ENCODE results near the gene TRIM72.

Gene TRIM72

DNA sequence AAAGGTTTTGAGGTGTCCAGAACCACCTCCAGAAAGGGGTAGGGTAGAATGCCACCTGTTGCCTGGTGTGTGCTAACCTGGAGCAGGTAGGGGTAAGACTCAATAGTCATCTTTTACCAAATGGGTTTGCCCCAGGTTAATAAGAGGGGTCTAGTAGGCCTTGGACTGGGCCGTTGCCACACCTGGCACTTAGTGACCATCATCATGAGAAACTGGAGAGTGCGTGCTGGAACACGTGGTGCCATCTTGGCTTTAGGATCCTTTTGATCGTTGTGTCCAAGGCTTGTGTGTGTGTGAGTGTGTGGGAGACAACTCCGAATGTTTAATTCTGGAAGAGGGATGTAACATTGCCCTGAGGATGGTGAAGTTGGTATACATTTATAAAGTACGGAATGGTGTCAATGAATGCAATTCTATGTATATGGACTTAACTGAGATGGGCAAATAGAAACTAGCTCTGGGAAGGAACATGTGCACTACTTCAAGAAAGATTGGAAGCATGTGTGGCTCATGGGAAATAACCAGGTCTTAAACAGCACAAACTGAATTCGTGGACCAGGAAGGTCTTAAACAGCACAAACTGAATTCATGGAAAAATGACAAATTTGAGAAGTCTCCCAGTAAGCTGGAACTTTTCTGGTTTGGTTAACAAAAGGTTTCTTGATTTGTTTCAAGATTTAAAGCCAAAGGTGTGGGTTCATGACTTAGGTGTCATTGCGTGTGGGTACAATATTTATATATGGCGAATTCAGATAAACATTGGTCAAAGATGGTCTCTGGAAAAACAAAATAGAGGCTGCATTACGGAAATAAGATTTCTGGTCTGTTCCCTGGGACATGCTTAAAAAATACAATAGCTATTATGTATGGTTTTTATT lies 26.8 kb upstream of the TRIM72 start:
- Histone ChIP-seq H3K36me3 (ENCODE audit: insufficient read depth) (peaks cover 76% of the 10 kb centered on the region), H3K4me3 (IDR thresholded peaks at IDR 0.05; ENCODE audit: insufficient read depth, low read depth, low read length) (no peak overlapping the region), H4K20me1 (ENCODE audit: insufficient read depth) (peaks cover 38% of the 10 kb centered on the region), H2AFZ (ENCODE audit: low read depth) (no peak overlapping the region), H3K27ac (no peak overlapping the region), H3K27me3 (ENCODE audit: insufficient read depth, low read depth) (no peaks in the 10 kb centered on the region), H3K79me2 (ENCODE audit: insufficient read depth, low read depth) (peaks cover 83% of the 10 kb centered on the region), H3K4me2 (no peak overlapping the region), H3K4me1 (ENCODE audit: low read depth, poor library complexity, severe bottlenecking) (peaks cover 58% of the 10 kb centered on the region), H3K9ac (no peak overlapping the region)
- TF ChIP-seq, protein P1, sequence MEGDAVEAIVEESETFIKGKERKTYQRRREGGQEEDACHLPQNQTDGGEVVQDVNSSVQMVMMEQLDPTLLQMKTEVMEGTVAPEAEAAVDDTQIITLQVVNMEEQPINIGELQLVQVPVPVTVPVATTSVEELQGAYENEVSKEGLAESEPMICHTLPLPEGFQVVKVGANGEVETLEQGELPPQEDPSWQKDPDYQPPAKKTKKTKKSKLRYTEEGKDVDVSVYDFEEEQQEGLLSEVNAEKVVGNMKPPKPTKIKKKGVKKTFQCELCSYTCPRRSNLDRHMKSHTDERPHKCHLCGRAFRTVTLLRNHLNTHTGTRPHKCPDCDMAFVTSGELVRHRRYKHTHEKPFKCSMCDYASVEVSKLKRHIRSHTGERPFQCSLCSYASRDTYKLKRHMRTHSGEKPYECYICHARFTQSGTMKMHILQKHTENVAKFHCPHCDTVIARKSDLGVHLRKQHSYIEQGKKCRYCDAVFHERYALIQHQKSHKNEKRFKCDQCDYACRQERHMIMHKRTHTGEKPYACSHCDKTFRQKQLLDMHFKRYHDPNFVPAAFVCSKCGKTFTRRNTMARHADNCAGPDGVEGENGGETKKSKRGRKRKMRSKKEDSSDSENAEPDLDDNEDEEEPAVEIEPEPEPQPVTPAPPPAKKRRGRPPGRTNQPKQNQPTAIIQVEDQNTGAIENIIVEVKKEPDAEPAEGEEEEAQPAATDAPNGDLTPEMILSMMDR (conservative IDR thresholded peaks at IDR 0.05; ENCODE audit: low read depth, low read length), result no peak

DNA sequence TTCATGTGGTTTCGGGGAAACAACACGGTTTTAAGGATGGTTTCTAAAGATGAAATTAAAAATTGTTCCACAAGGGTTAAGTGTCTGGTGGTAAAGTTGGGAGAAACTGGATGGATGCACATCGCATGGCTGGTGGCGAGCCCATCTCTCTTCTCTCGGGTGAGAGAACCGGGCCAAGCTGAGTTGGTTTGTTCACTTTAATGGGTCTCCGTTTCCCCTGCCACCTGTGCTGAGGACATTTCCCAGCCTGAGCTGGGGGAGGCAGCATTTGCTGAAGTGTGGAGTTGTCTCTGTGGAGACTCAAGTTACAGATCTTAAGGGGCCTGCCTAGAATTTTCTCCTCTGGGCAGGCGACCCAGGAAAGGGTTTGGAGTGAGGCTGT lies 26.1 kb upstream of the TRIM72 start:
- H3K27me3 ChIP-seq (ENCODE audit: insufficient read depth, low read depth), result no peaks in the 10 kb centered on the region
- no peak overlapping the region for H3K27ac ChIP-seq
- peaks cover 77% of the 10 kb centered on the region for H3K79me2 ChIP-seq (ENCODE audit: insufficient read depth, low read depth)
- no peak overlapping the region for H3K9ac ChIP-seq
- H3K36me3 ChIP-seq (ENCODE audit: insufficient read depth), result peaks cover 70% of the 10 kb centered on the region
- H2AFZ ChIP-seq (ENCODE audit: low read depth), result no peak overlapping the region
- TF ChIP-seq, protein P1 (conservative IDR thresholded peaks at IDR 0.05; ENCODE audit: low read depth, low read length), result no peak
- no peak overlapping the region for H3K4me2 ChIP-seq
- no peak overlapping the region for H3K4me3 ChIP-seq (IDR thresholded peaks at IDR 0.05; ENCODE audit: insufficient read depth, low read depth, low read length)
- H3K4me1 ChIP-seq (ENCODE audit: low read depth, poor library complexity, severe bottlenecking), result peaks cover 52% of the 10 kb centered on the region
- H4K20me1 ChIP-seq (ENCODE audit: insufficient read depth), result peaks cover 32% of the 10 kb centered on the region

DNA sequence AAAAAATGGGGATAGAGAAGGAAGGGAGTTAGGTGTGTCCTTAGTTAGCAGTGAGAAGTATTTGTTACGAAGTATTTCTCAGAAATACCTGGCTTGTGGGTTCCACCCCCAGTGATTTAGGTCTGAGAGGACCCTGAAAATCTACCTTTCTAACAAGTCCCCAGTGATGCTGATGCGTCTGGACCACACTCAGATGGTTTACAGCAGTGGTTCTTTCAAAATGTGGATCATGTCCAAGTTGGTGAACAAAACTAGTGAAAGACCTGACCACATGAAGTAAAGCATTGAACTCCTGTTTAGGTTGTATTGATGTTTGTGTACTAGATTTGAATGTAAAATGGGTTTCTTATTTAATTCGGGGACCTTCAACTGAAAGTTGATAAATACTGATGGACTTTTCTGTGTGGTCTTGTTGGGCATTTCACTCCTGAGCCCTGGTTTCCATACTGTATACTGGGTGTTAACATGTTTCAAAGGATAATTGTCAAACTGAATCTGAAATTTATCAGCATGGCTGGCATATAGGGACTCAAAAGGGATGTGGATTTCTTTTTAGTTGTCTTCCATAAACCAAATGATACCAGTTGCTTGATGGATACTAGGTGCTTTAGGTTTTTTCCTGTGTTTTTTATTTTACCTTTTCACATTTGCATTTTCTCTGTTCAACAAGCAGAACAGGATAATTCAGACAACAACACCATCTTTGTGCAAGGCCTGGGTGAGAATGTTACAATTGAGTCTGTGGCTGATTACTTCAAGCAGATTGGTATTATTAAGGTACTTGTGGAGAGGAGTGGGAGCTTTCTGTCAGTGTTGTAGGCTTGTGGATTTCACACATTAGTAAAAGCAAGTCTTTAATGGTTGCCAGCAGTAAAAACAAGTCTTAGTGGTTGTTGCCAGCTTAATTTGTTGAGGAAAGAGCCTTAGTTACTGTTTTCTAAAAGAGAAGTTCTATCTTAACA lies 25.2 kb upstream of the TRIM72 start:
- peaks cover 42% of the 10 kb centered on the region for H3K4me1 ChIP-seq (ENCODE audit: low read depth, poor library complexity, severe bottlenecking)
- H4K20me1 ChIP-seq (ENCODE audit: insufficient read depth), result peaks cover 23% of the 10 kb centered on the region

DNA sequence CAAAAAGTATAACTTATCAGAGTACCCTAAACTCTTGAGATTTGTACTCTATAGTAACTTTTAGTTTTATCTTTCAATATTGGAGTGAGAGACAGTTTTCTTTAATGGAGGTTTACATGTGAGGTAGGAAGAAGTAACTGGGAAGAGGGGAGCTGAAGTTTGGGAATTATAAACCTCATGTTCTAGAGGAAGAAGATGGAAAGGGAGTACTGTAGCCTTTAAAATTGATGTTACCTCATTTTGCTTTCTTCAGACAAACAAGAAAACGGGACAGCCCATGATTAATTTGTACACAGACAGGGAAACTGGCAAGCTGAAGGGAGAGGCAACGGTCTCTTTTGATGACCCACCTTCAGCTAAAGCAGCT lies 24.5 kb upstream of the TRIM72 start:
- TF ChIP-seq, protein P1 (conservative IDR thresholded peaks at IDR 0.05; ENCODE audit: low read depth, low read length), result no peak
- no peak overlapping the region for H3K4me2 ChIP-seq
- H3K4me1 ChIP-seq (ENCODE audit: low read depth, poor library complexity, severe bottlenecking), result peaks cover 36% of the 10 kb centered on the region
- H3K36me3 ChIP-seq (ENCODE audit: insufficient read depth), result peaks cover 63% of the 10 kb centered on the region
- no peak overlapping the region for H3K9ac ChIP-seq
- H3K27ac ChIP-seq, result no peak overlapping the region
- H3K27me3 ChIP-seq (ENCODE audit: insufficient read depth, low read depth), result no peaks in the 10 kb centered on the region
- no peak overlapping the region for H3K4me3 ChIP-seq (IDR thresholded peaks at IDR 0.05; ENCODE audit: insufficient read depth, low read depth, low read length)
- H4K20me1 ChIP-seq (ENCODE audit: insufficient read depth), result peaks cover 18% of the 10 kb centered on the region; the same call in 1 of the 2 replicates
- peaks cover 61% of the 10 kb centered on the region for H3K79me2 ChIP-seq (ENCODE audit: insufficient read depth, low read depth)
- no peak overlapping the region for H2AFZ ChIP-seq (ENCODE audit: low read depth)

More for the DNA sequence above, 25.2 kb upstream of the TRIM72 start:
- TF ChIP-seq, protein P1 (conservative IDR thresholded peaks at IDR 0.05; ENCODE audit: low read depth, low read length), result no peak
- no peak overlapping the region for H3K4me2 ChIP-seq
- H3K27ac ChIP-seq, result no peak overlapping the region
- H3K36me3 ChIP-seq (ENCODE audit: insufficient read depth), result peaks cover 65% of the 10 kb centered on the region
- no peak overlapping the region for H2AFZ ChIP-seq (ENCODE audit: low read depth)
- no peaks in the 10 kb centered on the region for H3K27me3 ChIP-seq (ENCODE audit: insufficient read depth, low read depth)
- H3K4me3 ChIP-seq (IDR thresholded peaks at IDR 0.05; ENCODE audit: insufficient read depth, low read depth, low read length), result no peak overlapping the region
- H3K9ac ChIP-seq, result no peak overlapping the region
- H3K79me2 ChIP-seq (ENCODE audit: insufficient read depth, low read depth), result peaks cover 68% of the 10 kb centered on the region

Measured in KMS-11 (cell line).